ENCODE measurements around the gene MS4A18. TPM values are rescaled to one million over a fixed set of nuclear protein-coding genes. Genes with fewer than 3 reads are reported as not detected.

The MS4A18 gene
- total and polyA plus RNA-seq, 10 of the 15 experiments (the other 5 are each of a cell fraction or from before 2014, with no cell fraction given) = not detected

DNA sequence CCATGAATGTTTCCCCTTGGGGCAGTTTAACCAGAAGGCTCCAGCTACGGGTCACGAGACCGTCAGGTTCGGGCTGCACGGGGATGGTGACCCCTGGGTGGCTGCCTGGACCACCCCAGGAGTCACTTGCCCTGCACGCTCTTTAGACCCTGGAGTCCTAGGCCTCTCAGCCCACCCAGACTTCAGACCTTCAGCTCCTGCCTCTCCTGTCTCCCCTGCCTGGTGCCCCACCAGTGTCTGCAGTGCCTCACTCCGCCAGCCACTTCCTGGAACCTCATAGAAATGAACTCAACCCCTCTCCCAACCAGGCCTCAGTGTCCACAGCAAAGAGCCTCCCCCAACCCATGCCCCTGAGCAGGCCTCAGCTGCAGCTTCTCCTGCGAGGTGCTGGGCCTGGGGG is 48.1 kb downstream of the MS4A18 start:
- ChIA-PET RAD21 (ENCODE audit: unreplicated experiment) (interaction anchor here (0.8 to 8.4 kb wide), 2 partner anchors 9 to 115 kb away, joined by 3 to 119 read pairs; no protein-coding TSS in a partner anchor), CTCF (interaction anchor here (0.5 to 4.1 kb wide), 6 partner anchors 10 to 508 kb away, joined by 3 to 26 read pairs (median 4); no protein-coding TSS in a partner anchor), POLR2A (interaction anchor here (1.0 kb wide), 1 partner anchor 8 kb away, joined by 3 read pairs; no protein-coding TSS in a partner anchor), SMC1A (ENCODE audit: uncharacterized antibody, unreplicated experiment) (interaction anchor here (12.5 kb wide), 1 partner anchor 9 kb away, joined by 143 read pairs; no protein-coding TSS in a partner anchor)
- Histone ChIP-seq H3K4me3 (no peak overlapping the region), H3K27me3 (replicated peaks in 1 of 2; ENCODE audit: control insufficient read depth in 2 of 2, insufficient read depth in 2 of 2, low read length in 1 of 2) (no peaks in the 10 kb centered on the region), H3K27ac (ENCODE audit: control insufficient read depth, insufficient read depth) (no peak overlapping the region), H3K4me1 (ENCODE audit: control insufficient read depth, insufficient read depth, low read length) (peaks cover 11% of the 10 kb centered on the region), H3K9me3 (replicated peaks; ENCODE audit: control insufficient read depth, insufficient read depth, low read length) (no peaks in the 10 kb centered on the region; the same call in 2 of the 3 replicates), H3K9ac (ENCODE audit: control insufficient read depth, insufficient read depth, low read length) (no peak overlapping the region), H3K79me2 (ENCODE audit: control insufficient read depth, insufficient read depth, low read length) (no peaks in the 10 kb centered on the region), H3K36me3 (ENCODE audit: control insufficient read depth in 2 of 2, insufficient read depth in 2 of 2, low read length in 1 of 2) (no peaks in the 10 kb centered on the region), H4K20me1 (ENCODE audit: control insufficient read depth, insufficient read depth) (no peaks in the 10 kb centered on the region; the same call in 1 of the 2 replicates), H3K4me2 (ENCODE audit: control insufficient read depth, insufficient read depth) (no peak overlapping the region), H2AFZ (ENCODE audit: control insufficient read depth, low read depth, low read length) (no peak overlapping the region)
- FAIRE-seq (no peak), ATAC-seq (no peak), DNase-seq (ENCODE audit: low read depth, low spot score) (no peak)
- in situ Hi-C loops (cut with MboI) = loop anchor here (5.0 to 25.0 kb wide), 2 partner anchors 120 to 1585 kb away; no protein-coding TSS in a partner anchor
- WGBS (ENCODE audit: insufficient coverage, insufficient replicate concordance, low lambda C conversion rate, missing lambda C conversion rate) = 89% methylated on average over 8 of the region's 8 CpGs
- no TSS peak for BruUV-seq (replicated peaks)
- intact Hi-C loops (cut with micrococcal nuclease; ENCODE audit: unreplicated experiment) = no loop called here
- TF ChIP-seq ZNF274 (IDR thresholded peaks at IDR 0.05; ENCODE audit: insufficient read depth, insufficient read length) = no peak
- no peak for TF ChIP-seq RFX5 (IDR thresholded peaks at IDR 0.05; ENCODE audit: low read depth, low read length)
- no peak for TF ChIP-seq SREBF1 (IDR thresholded peaks at IDR 0.05; ENCODE audit: low read length)
- TF ChIP-seq NR2F1 (conservative IDR thresholded peaks at IDR 0.05) = no peak
- no peak for TF ChIP-seq ZNF24 (IDR thresholded peaks at IDR 0.05)
- no peak for TF ChIP-seq GATAD2B (conservative IDR thresholded peaks at IDR 0.05; ENCODE audit: low read depth)
- TF ChIP-seq ASH2L (IDR thresholded peaks at IDR 0.05; ENCODE audit: borderline replicate concordance, low read depth) = no peak

DNA sequence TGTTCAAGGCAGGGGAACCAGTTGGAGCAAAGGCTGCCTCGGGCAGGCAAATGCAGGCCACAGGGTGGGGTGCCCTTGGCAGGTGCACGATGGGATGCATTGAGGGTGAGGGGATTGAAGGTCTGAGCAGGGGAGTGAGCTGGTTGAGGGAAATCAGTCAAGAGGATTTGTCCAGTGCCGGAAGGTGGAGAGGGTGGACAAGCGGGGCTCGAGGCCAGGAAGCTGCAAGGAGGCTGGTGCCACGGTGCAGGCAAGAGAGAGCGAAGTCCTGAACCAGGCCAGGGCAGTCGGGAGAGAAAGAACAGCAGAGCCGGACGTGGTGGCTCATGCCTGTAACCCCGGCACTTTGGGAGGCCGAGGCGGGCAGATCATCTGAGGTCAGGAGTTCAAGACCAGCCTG is 50.2 kb downstream of the MS4A18 start:
- ChIA-PET POLR2A (interaction anchor here (1.3 to 1.7 kb wide), 3 partner anchors 12 to 140 kb away, joined by 5 to 8 read pairs (median 6); partner anchors contain the start of gene TMEM109), CTCF (interaction anchor here (0.6 to 9.3 kb wide), 21 partner anchors 10 to 397 kb away, joined by 3 to 184 read pairs (median 5); partner anchors contain the start of genes MS4A10, PRPF19 and TMEM109), SMC1A (ENCODE audit: uncharacterized antibody, unreplicated experiment) (interaction anchor here (0.6 to 12.5 kb wide), 15 partner anchors 11 to 413 kb away, joined by 3 to 143 read pairs (median 6); partner anchors contain the start of gene MS4A15), RAD21 (ENCODE audit: unreplicated experiment) (interaction anchor here (1.0 to 8.4 kb wide), 10 partner anchors 10 to 141 kb away, joined by 3 to 119 read pairs (median 4); partner anchors contain the start of gene MS4A10)
- Histone ChIP-seq H3K4me1 (ENCODE audit: control insufficient read depth, insufficient read depth, low read length) (peaks cover 11% of the 10 kb centered on the region), H3K27me3 (replicated peaks in 1 of 2; ENCODE audit: control insufficient read depth in 2 of 2, insufficient read depth in 2 of 2, low read length in 1 of 2) (no peaks in the 10 kb centered on the region), H3K9me3 (replicated peaks; ENCODE audit: control insufficient read depth, insufficient read depth, low read length) (no peaks in the 10 kb centered on the region; the same call in 2 of the 3 replicates), H3K36me3 (ENCODE audit: control insufficient read depth in 2 of 2, insufficient read depth in 2 of 2, low read length in 1 of 2) (no peaks in the 10 kb centered on the region), H3K79me2 (ENCODE audit: control insufficient read depth, insufficient read depth, low read length) (no peaks in the 10 kb centered on the region), H2AFZ (ENCODE audit: control insufficient read depth, low read depth, low read length) (no peak overlapping the region), H4K20me1 (ENCODE audit: control insufficient read depth, insufficient read depth) (no peaks in the 10 kb centered on the region; the same call in 1 of the 2 replicates), H3K4me2 (ENCODE audit: control insufficient read depth, insufficient read depth) (no peak overlapping the region), H3K27ac (ENCODE audit: control insufficient read depth, insufficient read depth) (no peak overlapping the region), H3K9ac (ENCODE audit: control insufficient read depth, insufficient read depth, low read length) (no peak overlapping the region), H3K4me3 (no peak overlapping the region)
- intact Hi-C loops (cut with micrococcal nuclease; ENCODE audit: unreplicated experiment) (loop anchor here (1.0 to 2.0 kb wide), 4 partner anchors 48 to 125 kb away; no protein-coding TSS in a partner anchor), in situ Hi-C loops (cut with MboI) (loop anchor here (5.0 to 25.0 kb wide), 2 partner anchors 118 to 1587 kb away; no protein-coding TSS in a partner anchor)
- BruUV-seq (replicated peaks) = no TSS peak
- DNase-seq (ENCODE audit: low read depth, low spot score) (no peak), ATAC-seq (no peak), FAIRE-seq (no peak)
- TF ChIP-seq CEBPB (IDR thresholded peaks at IDR 0.05; ENCODE audit: borderline replicate concordance in 1 of 2, low read depth in 2 of 2, low read length in 2 of 2) (no peak), EED (IDR thresholded peaks at IDR 0.05; ENCODE audit: low read depth) (no peak), TCF3 (IDR thresholded peaks at IDR 0.05; ENCODE audit: borderline replicate concordance, insufficient read depth, low read depth, low read length) (no peak), IRF4 (IDR thresholded peaks at IDR 0.05; ENCODE audit: low read depth, low read length) (no peak), CREB1 (IDR thresholded peaks at IDR 0.05; ENCODE audit: low read depth) (no peak), NBN (IDR thresholded peaks at IDR 0.05) (no peak), PAX5 (IDR thresholded peaks at IDR 0.05; ENCODE audit: borderline replicate concordance, low read depth, low read length) (no peak)
- WGBS (ENCODE audit: insufficient coverage, insufficient replicate concordance, low lambda C conversion rate, missing lambda C conversion rate) = 72% methylated on average over 11 of the region's 13 CpGs
